GM06990 (cell line): ENCODE results near the gene ST6GALNAC3.

Experiments
- DNase-seq: peaks from one replicate; pipeline ENCODE4 v3.0.0-alpha.2; 2011; ENCODE audit not compliant: insufficient read length; ENCODE audit errors: extremely low read depth
- H3K27me3 ChIP-seq: replicated peaks from 2 replicates; pipeline ENCODE4 v1.6.0; 2011; ENCODE audit warnings: low read length; ENCODE audit not compliant: control insufficient read depth, insufficient read depth
- H3K36me3 ChIP-seq: 2 replicates; pipeline ENCODE4 v1.5.1; 2011; ENCODE audit warnings: low read length; ENCODE audit not compliant: control insufficient read depth, insufficient read depth
- H3K4me3 ChIP-seq: replicated peaks from 2 replicates; pipeline ENCODE4 v1.5.1; 2011; ENCODE audit warnings: low read depth, mild to moderate bottlenecking, control low read depth, low read length
- TF ChIP-seq, protein P1 (sequence below): IDR thresholded peaks from 2 replicates; pipeline ENCODE4 v1.5.1; 2011; ENCODE audit warnings: low read length, control low read depth, mild to moderate bottlenecking, inconsistent platforms; ENCODE audit not compliant: insufficient read depth, poor library complexity, severe bottlenecking

Gene ST6GALNAC3

DNA sequence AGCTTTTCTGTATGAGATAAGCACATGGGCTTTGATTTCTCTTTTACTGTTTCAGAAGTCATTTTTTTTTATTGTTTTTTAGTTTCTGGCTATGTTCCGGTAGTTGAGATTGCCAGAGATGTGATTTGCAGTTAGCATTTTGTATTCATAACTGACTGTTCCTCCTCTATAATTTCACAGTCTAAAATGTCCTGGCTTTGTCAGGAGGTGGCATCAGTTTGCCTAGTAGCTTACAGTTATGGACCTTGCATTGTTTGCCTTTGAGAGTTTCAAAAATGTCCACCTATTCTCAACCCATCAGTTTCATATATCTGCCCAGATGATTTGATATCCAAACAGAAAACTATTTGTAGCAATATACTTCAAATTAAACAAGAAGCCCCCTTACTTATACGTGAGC, 39.5 kb upstream of the ST6GALNAC3 start:
- no peaks in the 10 kb centered on the region for H3K36me3 ChIP-seq
- DNase-seq, result no peak
- no peaks in the 10 kb centered on the region for H3K27me3 ChIP-seq
- TF ChIP-seq, protein P1, sequence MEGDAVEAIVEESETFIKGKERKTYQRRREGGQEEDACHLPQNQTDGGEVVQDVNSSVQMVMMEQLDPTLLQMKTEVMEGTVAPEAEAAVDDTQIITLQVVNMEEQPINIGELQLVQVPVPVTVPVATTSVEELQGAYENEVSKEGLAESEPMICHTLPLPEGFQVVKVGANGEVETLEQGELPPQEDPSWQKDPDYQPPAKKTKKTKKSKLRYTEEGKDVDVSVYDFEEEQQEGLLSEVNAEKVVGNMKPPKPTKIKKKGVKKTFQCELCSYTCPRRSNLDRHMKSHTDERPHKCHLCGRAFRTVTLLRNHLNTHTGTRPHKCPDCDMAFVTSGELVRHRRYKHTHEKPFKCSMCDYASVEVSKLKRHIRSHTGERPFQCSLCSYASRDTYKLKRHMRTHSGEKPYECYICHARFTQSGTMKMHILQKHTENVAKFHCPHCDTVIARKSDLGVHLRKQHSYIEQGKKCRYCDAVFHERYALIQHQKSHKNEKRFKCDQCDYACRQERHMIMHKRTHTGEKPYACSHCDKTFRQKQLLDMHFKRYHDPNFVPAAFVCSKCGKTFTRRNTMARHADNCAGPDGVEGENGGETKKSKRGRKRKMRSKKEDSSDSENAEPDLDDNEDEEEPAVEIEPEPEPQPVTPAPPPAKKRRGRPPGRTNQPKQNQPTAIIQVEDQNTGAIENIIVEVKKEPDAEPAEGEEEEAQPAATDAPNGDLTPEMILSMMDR, result no peak
- no peak overlapping the region for H3K4me3 ChIP-seq

DNA sequence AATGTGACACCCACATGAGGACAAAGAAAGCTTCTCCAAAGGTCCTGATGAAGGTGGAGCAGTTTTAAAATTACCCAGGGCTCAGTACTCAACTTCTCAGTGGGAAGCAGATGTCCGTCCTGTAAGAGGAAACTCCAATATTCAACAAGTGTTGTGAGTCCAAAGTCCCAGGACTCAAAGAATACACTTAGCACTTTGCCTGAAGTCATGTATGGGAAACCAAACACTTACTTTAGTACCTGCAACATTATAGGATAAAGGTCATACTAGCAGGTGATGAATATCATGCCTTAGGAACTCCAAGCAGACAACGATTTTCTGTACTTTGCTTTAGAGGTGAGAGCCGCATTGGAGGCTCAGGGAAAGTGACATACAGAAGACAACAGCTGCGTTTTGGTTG, 37.2 kb upstream of the ST6GALNAC3 start:
- no peak for DNase-seq
- TF ChIP-seq, protein P1, result no peak
- H3K36me3 ChIP-seq, result no peaks in the 10 kb centered on the region
- H3K27me3 ChIP-seq, result no peaks in the 10 kb centered on the region
- no peak overlapping the region for H3K4me3 ChIP-seq

DNA sequence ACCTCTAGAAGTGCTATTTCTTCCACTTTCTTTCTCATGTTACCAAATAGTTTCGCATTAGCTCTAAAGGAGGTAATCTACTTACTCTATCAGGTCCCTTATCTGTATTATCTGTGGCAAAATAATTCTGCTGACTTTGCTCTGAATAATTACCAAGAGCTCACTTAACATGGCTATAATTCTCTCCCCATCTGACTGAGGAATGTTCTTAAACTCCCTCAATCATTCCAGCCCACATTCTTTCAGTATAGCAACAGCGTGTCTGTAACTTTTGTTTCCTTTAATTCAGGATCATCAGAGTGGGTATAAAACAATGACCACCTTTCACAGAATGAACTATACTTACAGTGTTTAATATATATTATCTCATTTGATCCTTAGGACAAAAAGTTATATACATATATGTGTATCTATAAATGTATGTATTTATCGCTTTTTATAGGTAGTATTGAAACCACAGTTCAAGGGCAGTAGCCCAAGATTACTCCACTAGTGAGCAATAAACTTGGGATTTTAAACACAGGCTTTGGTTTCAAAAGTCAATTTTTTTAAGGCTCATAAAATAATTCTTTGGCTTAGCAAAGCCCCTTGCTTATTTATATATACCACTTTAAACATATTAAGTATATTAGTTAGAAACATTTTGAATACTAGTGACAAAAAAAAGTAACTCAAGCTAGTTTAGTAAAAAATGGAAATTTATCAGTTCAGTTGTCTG, 36.1 kb upstream of the ST6GALNAC3 start:
- H3K4me3 ChIP-seq, result no peak overlapping the region
- no peak for DNase-seq
- TF ChIP-seq, protein P1, result no peak
- no peaks in the 10 kb centered on the region for H3K36me3 ChIP-seq
- H3K27me3 ChIP-seq, result no peaks in the 10 kb centered on the region

DNA sequence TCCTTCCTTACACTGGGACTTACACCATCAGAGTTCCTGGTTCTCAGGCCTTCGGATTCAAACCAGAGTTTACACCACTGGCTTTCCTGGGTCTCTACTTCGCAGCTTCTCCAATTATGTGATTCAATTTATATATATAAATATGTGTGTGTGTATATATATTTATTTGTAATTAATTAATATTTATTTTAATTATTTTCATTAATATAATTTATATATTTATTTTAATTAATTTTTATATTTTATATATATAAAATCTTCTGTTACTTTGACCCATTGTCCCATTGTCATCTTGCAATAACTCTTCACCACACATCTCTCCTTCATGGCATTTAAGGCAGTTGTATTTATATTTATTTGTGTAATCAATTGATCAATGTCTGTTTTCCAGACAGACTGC, 28.4 kb upstream of the ST6GALNAC3 start:
- no peaks in the 10 kb centered on the region for H3K36me3 ChIP-seq
- H3K27me3 ChIP-seq, result no peaks in the 10 kb centered on the region
- no peak for DNase-seq
- H3K4me3 ChIP-seq, result no peak overlapping the region
- TF ChIP-seq, protein P1, result no peak

DNA sequence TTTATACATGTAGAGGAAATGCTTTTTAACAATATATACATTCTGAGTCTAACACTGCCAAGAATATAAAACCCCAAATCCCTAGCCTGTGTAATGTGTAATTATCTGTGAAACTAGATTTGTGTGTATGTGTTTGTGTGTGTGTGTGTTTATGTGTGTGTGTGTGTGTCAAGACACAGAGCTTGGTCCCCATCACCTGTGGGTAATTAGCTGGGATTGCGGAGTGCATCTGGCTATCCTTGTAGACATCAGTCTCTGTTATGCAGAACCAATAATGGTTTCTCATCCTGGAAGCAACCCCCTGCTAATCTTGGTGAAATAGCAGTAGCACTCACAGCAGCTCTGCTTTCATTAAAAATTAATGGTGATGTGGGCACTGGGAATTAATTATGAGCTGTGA, 26.3 kb upstream of the ST6GALNAC3 start:
- no peaks in the 10 kb centered on the region; the same call in 1 of the 2 replicates for H3K27me3 ChIP-seq

More for the DNA sequence above, 26.3 kb upstream of the ST6GALNAC3 start:
- no peak overlapping the region for H3K4me3 ChIP-seq
- TF ChIP-seq, protein P1, result no peak
- no peak for DNase-seq
- no peaks in the 10 kb centered on the region for H3K36me3 ChIP-seq
